ENCODE results near the gene PRRG4.
A peak's percentile ranks its signal among the peaks of the same experiment; 100 is the strongest.

The PRRG4 gene

GRCh38 chr11:32792111-32792947, 37.4 kb upstream of the PRRG4 start:
- H2AFZ ChIP-seq (ENCODE audit: low read length) = peak overlapping the region; percentile 47; the same call in 1 of the 2 replicates

GRCh38 chr11:32792948-32793475, 36.7 kb upstream of the PRRG4 start:
- Histone ChIP-seq H3K4me3 (ENCODE audit: low read length, poor library complexity, severe bottlenecking) (peak overlapping the region; percentile 58), H2AFZ (ENCODE audit: low read length) (peak overlapping the region; percentile 90), H3K9ac (ENCODE audit: low read depth, low read length, poor library complexity, severe bottlenecking) (peak overlapping the region; percentile 48), H3K9me3 (ENCODE audit: insufficient read depth, low read depth, low read length) (no peaks in the 10 kb centered on the region), H3K79me2 (ENCODE audit: insufficient read depth, low read length) (no peaks in the 10 kb centered on the region), H3F3A (ENCODE audit: low read depth) (no peaks in the 10 kb centered on the region), H3K27me3 (ENCODE audit: insufficient read depth, low read length, poor library complexity, severe bottlenecking) (no peaks in the 10 kb centered on the region), H4K20me1 (ENCODE audit: insufficient read depth, low read length, poor library complexity, severe bottlenecking) (no peaks in the 10 kb centered on the region), H3K4me1 (ENCODE audit: insufficient read depth, low read length, poor library complexity, severe bottlenecking) (no peaks in the 10 kb centered on the region), H3K9me2 (replicated peaks; ENCODE audit: low read depth, low read length) (no peaks in the 10 kb centered on the region), H3K36me3 (ENCODE audit: insufficient read depth, low read length) (no peaks in the 10 kb centered on the region), H3K4me2 (ENCODE audit: low read depth, low read length, poor library complexity, severe bottlenecking) (peak overlapping the region; percentile 51)
- TF ChIP-seq EZH2phosphoT487 (IDR thresholded peaks at IDR 0.05; ENCODE audit: borderline replicate concordance) (no peak), CTCF (conservative IDR thresholded peaks at IDR 0.05; ENCODE audit: low read length) (peak; percentile 88)

More at GRCh38 chr11:32792111-32792947, 37.4 kb upstream of the PRRG4 start:
- H3K4me1 ChIP-seq (ENCODE audit: insufficient read depth, low read length, poor library complexity, severe bottlenecking) = no peaks in the 10 kb centered on the region
- no peaks in the 10 kb centered on the region for H3K36me3 ChIP-seq (ENCODE audit: insufficient read depth, low read length)
- no peaks in the 10 kb centered on the region for H4K20me1 ChIP-seq (ENCODE audit: insufficient read depth, low read length, poor library complexity, severe bottlenecking)
- H3F3A ChIP-seq (ENCODE audit: low read depth) = no peaks in the 10 kb centered on the region
- peak overlapping the region; percentile 51 for H3K4me2 ChIP-seq (ENCODE audit: low read depth, low read length, poor library complexity, severe bottlenecking)
- H3K27me3 ChIP-seq (ENCODE audit: insufficient read depth, low read length, poor library complexity, severe bottlenecking) = no peaks in the 10 kb centered on the region
- H3K4me3 ChIP-seq (ENCODE audit: low read length, poor library complexity, severe bottlenecking) = peak overlapping the region; percentile 58
- H3K9me2 ChIP-seq (replicated peaks; ENCODE audit: low read depth, low read length) = no peaks in the 10 kb centered on the region
- H3K9me3 ChIP-seq (ENCODE audit: insufficient read depth, low read depth, low read length) = no peaks in the 10 kb centered on the region
- H3K9ac ChIP-seq (ENCODE audit: low read depth, low read length, poor library complexity, severe bottlenecking) = no peak overlapping the region
- TF ChIP-seq EZH2phosphoT487 (IDR thresholded peaks at IDR 0.05; ENCODE audit: borderline replicate concordance) = no peak
- no peak for TF ChIP-seq CTCF (conservative IDR thresholded peaks at IDR 0.05; ENCODE audit: low read length)
- no peaks in the 10 kb centered on the region for H3K79me2 ChIP-seq (ENCODE audit: insufficient read depth, low read length)

- no peaks in the 10 kb centered on the region for H3K27me3 ChIP-seq (ENCODE audit: insufficient read depth, low read length, poor library complexity, severe bottlenecking)
- no peak within 1 kb of the TSS for H3K4me3 ChIP-seq (ENCODE audit: low read length, poor library complexity, severe bottlenecking)
- H3K9ac ChIP-seq (ENCODE audit: low read depth, low read length, poor library complexity, severe bottlenecking) = no peak within 1 kb of the TSS
- no peaks in the 10 kb centered on the region for H3K9me2 ChIP-seq (replicated peaks; ENCODE audit: low read depth, low read length)
- no peaks in the 10 kb centered on the region for H4K20me1 ChIP-seq (ENCODE audit: insufficient read depth, low read length, poor library complexity, severe bottlenecking)
- no peaks in the 10 kb centered on the region for H3K4me1 ChIP-seq (ENCODE audit: insufficient read depth, low read length, poor library complexity, severe bottlenecking)
- no peak within 1 kb of the TSS for H2AFZ ChIP-seq (ENCODE audit: low read length)
- H3K9me3 ChIP-seq (ENCODE audit: insufficient read depth, low read depth, low read length) = no peaks in the 10 kb centered on the region
- no peak for TF ChIP-seq CTCF (conservative IDR thresholded peaks at IDR 0.05; ENCODE audit: low read length)
- H3K4me2 ChIP-seq (ENCODE audit: low read depth, low read length, poor library complexity, severe bottlenecking) = no peak within 1 kb of the TSS
- H3F3A ChIP-seq (ENCODE audit: low read depth) = no peaks in the 10 kb centered on the region
- H3K79me2 ChIP-seq (ENCODE audit: insufficient read depth, low read length) = no peaks in the 10 kb centered on the region
- H3K36me3 ChIP-seq (ENCODE audit: insufficient read depth, low read length) = no peaks in the 10 kb centered on the region
Measured at GRCh38 chr11:32794439-32794838, 35.3 kb upstream of the PRRG4 start, which contains the start of gene CCDC73. TSS of gene CCDC73 (minus strand) at chr11:32794662. CDS start at chr11:32760243, 34,419 bp downstream.
